ENCODE results near the gene TMEM132C. TPM values are rescaled to one million over a fixed set of nuclear protein-coding genes. Genes with fewer than 3 reads are reported as not detected.

Gene TMEM132C
- total RNA-seq, 2 donors from 2014 or later, result 0.56 TPM; not detected in 1

- TF ChIP-seq CTCF (IDR thresholded peaks at IDR 0.05), result no peak
- Histone ChIP-seq H3K27ac (no peak overlapping the region), H3K27me3 (replicated peaks; ENCODE audit: insufficient read depth) (no peaks in the 10 kb centered on the region), H3K9me3 (no peaks in the 10 kb centered on the region), H3K36me3 (no peaks in the 10 kb centered on the region), H3K4me3 (no peak overlapping the region), H3K4me1 (ENCODE audit: control insufficient read depth in 1 of 2, low read depth in 2 of 2) (no peaks in the 10 kb centered on the region)
- ATAC-seq (ENCODE audit: insufficient number of reproducible peaks, low FRiP score, low read depth), result no peak
- no peak for DNase-seq (ENCODE audit: low spot score)
These were observed 86.3 kb downstream of the TMEM132C start for GRCh38 chr12:128353301-128353700.

- no peak for DNase-seq (ENCODE audit: low spot score)
- Histone ChIP-seq H3K4me3 (no peak overlapping the region), H3K36me3 (no peaks in the 10 kb centered on the region), H3K4me1 (ENCODE audit: control insufficient read depth in 1 of 2, low read depth in 2 of 2) (no peaks in the 10 kb centered on the region), H3K27me3 (replicated peaks; ENCODE audit: insufficient read depth) (no peaks in the 10 kb centered on the region), H3K9me3 (no peaks in the 10 kb centered on the region), H3K27ac (no peak overlapping the region)
- no peak for ATAC-seq (ENCODE audit: insufficient number of reproducible peaks, low FRiP score, low read depth)
- TF ChIP-seq CTCF (IDR thresholded peaks at IDR 0.05), result no peak
These were observed 89.6 kb downstream of the TMEM132C start for GRCh38 chr12:128356547-128356946.

GRCh38 chr12:128361400-128361995 lies 94.5 kb downstream of the TMEM132C start:
- ATAC-seq (ENCODE audit: insufficient number of reproducible peaks, low FRiP score, low read depth) (no peak), DNase-seq (ENCODE audit: low spot score) (no peak)
- H3K4me1 ChIP-seq (ENCODE audit: control insufficient read depth in 1 of 2, low read depth in 2 of 2), result no peaks in the 10 kb centered on the region
- H3K27ac ChIP-seq, result no peak overlapping the region
- no peaks in the 10 kb centered on the region for H3K9me3 ChIP-seq
- TF ChIP-seq CTCF (IDR thresholded peaks at IDR 0.05), result no peak
- no peaks in the 10 kb centered on the region for H3K36me3 ChIP-seq
- no peaks in the 10 kb centered on the region for H3K27me3 ChIP-seq (replicated peaks; ENCODE audit: insufficient read depth)
- no peak overlapping the region for H3K4me3 ChIP-seq

GRCh38 chr12:128365032-128365431 lies 98.1 kb downstream of the TMEM132C start:
- no peak overlapping the region for H3K4me3 ChIP-seq
- DNase-seq (ENCODE audit: low spot score) (no peak), ATAC-seq (ENCODE audit: insufficient number of reproducible peaks, low FRiP score, low read depth) (no peak)
- no peak overlapping the region for H3K27ac ChIP-seq
- no peaks in the 10 kb centered on the region for H3K9me3 ChIP-seq
- no peaks in the 10 kb centered on the region for H3K4me1 ChIP-seq (ENCODE audit: control insufficient read depth in 1 of 2, low read depth in 2 of 2)
- TF ChIP-seq CTCF (IDR thresholded peaks at IDR 0.05), result no peak
- no peaks in the 10 kb centered on the region for H3K36me3 ChIP-seq
- no peaks in the 10 kb centered on the region for H3K27me3 ChIP-seq (replicated peaks; ENCODE audit: insufficient read depth)

- ATAC-seq (ENCODE audit: insufficient number of reproducible peaks, low FRiP score, low read depth), result no peak
- no peaks in the 10 kb centered on the region for H3K27me3 ChIP-seq (replicated peaks; ENCODE audit: insufficient read depth)
- no peaks in the 10 kb centered on the region for H3K36me3 ChIP-seq
- DNase-seq (ENCODE audit: low spot score), result no peak
- no peak overlapping the region for H3K27ac ChIP-seq
- no peaks in the 10 kb centered on the region for H3K9me3 ChIP-seq
- no peaks in the 10 kb centered on the region for H3K4me1 ChIP-seq (ENCODE audit: control insufficient read depth in 1 of 2, low read depth in 2 of 2)
- TF ChIP-seq CTCF (IDR thresholded peaks at IDR 0.05), result no peak
- H3K4me3 ChIP-seq, result peak overlapping the region; percentile 62
These were observed 98.8 kb downstream of the TMEM132C start for GRCh38 chr12:128365651-128366231.
